Ovary (tissue), 9 donors: ENCODE data around the gene PDE4D. TPM values are rescaled to one million over a fixed set of nuclear protein-coding genes. Genes with fewer than 3 reads are reported as not detected.

Experiments
- DNase-seq, 5 donors: peaks; one replicate each; pipeline ENCODE4 v3.0.0-alpha.2; 2019 to 2020
- H3K27ac ChIP-seq, 2 donors: fragments of 200-600 bp; one replicate each; pipeline versions ENCODE4 v1.5.1 to v1.8.0; 2019 to 2022
- H3K27me3 ChIP-seq: fragments of 200-600 bp; one replicate; pipeline ENCODE4 v1.8.0; 2022
- H3K36me3 ChIP-seq: fragments of 200-600 bp; sonication (generic); one replicate; pipeline ENCODE4 v1.5.1; 2019
- H3K4me1 ChIP-seq: one replicate; pipeline ENCODE4 v1.8.1; 2013; ENCODE audit warnings: mild to moderate bottlenecking, moderate library complexity; ENCODE audit not compliant: insufficient read depth
- H3K4me3 ChIP-seq: fragments of 200-600 bp; sonication (generic); one replicate; pipeline ENCODE4 v1.5.1; 2017
- H3K9me3 ChIP-seq, 2 donors: fragments of 200-600 bp in 1 of 2; sonication (generic) in 1 of 2; one replicate each; pipeline versions ENCODE4 v1.5.1 to v1.8.1; 2013 to 2019; ENCODE audit warnings: mild to moderate bottlenecking in 1 of 2, moderate library complexity in 1 of 2
- EP300 ChIP-seq: sonication (generic); formaldehyde crosslinking; IDR thresholded peaks from one replicate; pipeline ENCODE4 v1.6.1; 2017; ENCODE audit warnings: antibody characterized with exemption
- POLR2A ChIP-seq: fragments of 450-650 bp; IDR thresholded peaks from one replicate; pipeline ENCODE4 v1.6.1; 2017; ENCODE audit warnings: antibody characterized with exemption, mild to moderate bottlenecking, moderate library complexity
- WGBS, 3 donors: extraction: QIAGEN DNeasy Blood & Tissue Kit in 1 of 3; methylation state at CpG; one replicate each; pipeline versions ENCODE4 v1.1.5 to v1.1.7; 2013 to 2017; 5-methylcytosine and 5-hydroxymethylcytosine counted together
- intact Hi-C, 4 donors: fragments of 100-400 bp; cut with DNase I; formaldehyde crosslinking; loops; one replicate each; pipeline versions ENCODE4 v1.11.0 to v1.15.1; 2022 to 2023
- polyA plus RNA-seq, 2 donors: library from polyadenylated mRNA; stranded (reverse); fragments of 200-250 nt in 1 of 2; fragments of 350-450 nt in 1 of 2; fragmentation: Illumina TruSeq in 1 of 2; extraction: RNeasy Lipid Tissue Mini Kit (QIAGEN cat#74804) in 1 of 2; gene quantifications; one replicate each; pipeline ENCODE4 v1.2.3, GENCODE V29; 2013 to 2014
- total RNA-seq, 7 donors: library from RNA; depleted of rRNA in 2 of 7; stranded (reverse); fragments of >200 nt in 2 of 7; fragmentation: NEBNext Ultra II Directional in 3 of 7; extraction: Animal tissue kit (Norgen Biotek cat#: 25700) in 3 of 7; gene quantifications; one replicate each; pipeline versions ENCODE4 v1.1.0 to v1.2.4, GENCODE V29; 2016 to 2023
- TF ChIP-seq, protein P1 (sequence below), 3 donors: fragments of 450-650 bp in 2 of 3; fragments of 200-600 bp in 1 of 3; IDR thresholded peaks; one replicate each; pipeline versions ENCODE4 v1.5.1 to v1.8.0; 2016 to 2022; ENCODE audit warnings: antibody characterized with exemption in 3 of 3, mild to moderate bottlenecking in 1 of 3
- donor health status: DM: no; HTN: no; CAD: no; lungs with moderate emphysema.
- donor health status: DM: no; HTN: no; CAD: no.
- donor health status: Bipolar disorder and iron deficiency.
- donor health status: DM: yes; HTN: yes; CAD: no.
- donor health status: DM: no; HTN: no; CAD: no.
- donor health status: DM: yes; HTN: yes; CAD: no.

The PDE4D gene
- total and polyA plus RNA-seq, 9 donors = 1.3 to 67.6 (median 8.4) TPM

DNA sequence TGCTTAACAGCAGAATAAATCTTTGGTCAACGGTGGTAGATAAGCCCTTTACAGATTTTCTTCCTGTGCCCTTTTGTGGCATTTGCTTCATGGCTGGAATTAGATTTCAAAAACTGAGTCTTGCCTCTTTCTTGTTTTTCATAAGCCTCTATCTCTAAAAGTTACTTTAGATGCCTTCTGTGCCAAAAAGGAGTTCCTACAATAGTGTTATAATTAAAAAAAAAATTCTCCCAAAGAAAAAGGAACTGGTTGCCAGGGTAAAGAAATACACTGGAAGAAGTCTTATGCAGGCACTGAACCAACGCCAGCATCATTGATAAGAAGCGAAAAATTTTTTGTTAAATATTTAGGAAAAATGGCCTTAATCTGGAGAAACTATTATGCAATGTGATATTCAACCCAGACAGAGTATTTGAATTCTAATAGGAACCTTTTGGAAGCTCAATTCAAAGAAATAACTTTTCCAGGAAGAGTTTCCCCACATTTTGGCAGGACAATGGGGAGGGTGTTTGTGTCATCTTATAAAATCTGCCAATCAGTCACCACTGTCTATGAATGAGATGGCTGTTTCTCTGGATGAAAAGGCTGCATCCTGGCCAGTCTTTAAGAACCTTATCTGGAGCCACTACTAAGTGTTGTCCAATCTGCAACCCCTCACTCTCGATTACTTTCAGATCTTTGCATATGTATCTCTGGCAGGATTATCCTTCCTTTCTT lies 608.1 kb downstream of the PDE4D start:
- TF ChIP-seq POLR2A (no peak), EP300 (no peak)
- TF ChIP-seq, protein P1, sequence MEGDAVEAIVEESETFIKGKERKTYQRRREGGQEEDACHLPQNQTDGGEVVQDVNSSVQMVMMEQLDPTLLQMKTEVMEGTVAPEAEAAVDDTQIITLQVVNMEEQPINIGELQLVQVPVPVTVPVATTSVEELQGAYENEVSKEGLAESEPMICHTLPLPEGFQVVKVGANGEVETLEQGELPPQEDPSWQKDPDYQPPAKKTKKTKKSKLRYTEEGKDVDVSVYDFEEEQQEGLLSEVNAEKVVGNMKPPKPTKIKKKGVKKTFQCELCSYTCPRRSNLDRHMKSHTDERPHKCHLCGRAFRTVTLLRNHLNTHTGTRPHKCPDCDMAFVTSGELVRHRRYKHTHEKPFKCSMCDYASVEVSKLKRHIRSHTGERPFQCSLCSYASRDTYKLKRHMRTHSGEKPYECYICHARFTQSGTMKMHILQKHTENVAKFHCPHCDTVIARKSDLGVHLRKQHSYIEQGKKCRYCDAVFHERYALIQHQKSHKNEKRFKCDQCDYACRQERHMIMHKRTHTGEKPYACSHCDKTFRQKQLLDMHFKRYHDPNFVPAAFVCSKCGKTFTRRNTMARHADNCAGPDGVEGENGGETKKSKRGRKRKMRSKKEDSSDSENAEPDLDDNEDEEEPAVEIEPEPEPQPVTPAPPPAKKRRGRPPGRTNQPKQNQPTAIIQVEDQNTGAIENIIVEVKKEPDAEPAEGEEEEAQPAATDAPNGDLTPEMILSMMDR (IDR thresholded peaks at IDR 0.05) = no peak
- intact Hi-C loops = no loop called here
- 38 to 50% (median 41%) methylated on average over 4 of the region's 4 CpGs for WGBS, 3 donors
- no peak overlapping the region for H3K27ac ChIP-seq
- no peaks in the 10 kb centered on the region for H3K4me1 ChIP-seq
- H3K4me3 ChIP-seq = no peak overlapping the region
- no peaks in the 10 kb centered on the region for H3K27me3 ChIP-seq
- H3K36me3 ChIP-seq = no peaks in the 10 kb centered on the region
- H3K9me3 ChIP-seq = no peaks in the 10 kb centered on the region
- no peak for DNase-seq

DNA sequence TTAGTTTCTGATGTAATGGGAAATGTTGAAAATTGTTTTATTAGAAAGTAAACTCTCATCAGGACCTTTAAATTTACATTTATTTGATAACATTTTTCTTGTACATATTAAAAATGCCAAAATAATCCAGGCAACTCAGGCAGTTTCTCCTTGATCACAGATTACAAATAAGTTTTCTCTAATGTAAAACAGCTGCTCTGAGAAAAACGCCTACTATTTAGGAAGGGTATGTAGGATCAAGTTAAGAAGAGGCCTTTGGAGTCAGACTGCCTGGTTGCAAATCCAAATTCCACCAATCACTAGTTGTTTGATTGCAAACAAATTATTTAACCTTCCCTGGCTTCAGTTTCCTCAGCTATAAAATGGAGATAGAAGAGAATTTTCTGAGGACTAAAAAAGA lies 610.8 kb downstream of the PDE4D start:
- H3K4me3 ChIP-seq = no peak overlapping the region
- no peak for DNase-seq
- no peaks in the 10 kb centered on the region for H3K4me1 ChIP-seq
- H3K27me3 ChIP-seq = no peaks in the 10 kb centered on the region
- H3K9me3 ChIP-seq = no peaks in the 10 kb centered on the region
- no peak for TF ChIP-seq POLR2A
- no peak for TF ChIP-seq EP300
- TF ChIP-seq, protein P1 (IDR thresholded peaks at IDR 0.05) = no peak
- 43% methylated on average over 1 of the region's 1 CpG for WGBS, 3 donors
- intact Hi-C loops = no loop called here
- H3K36me3 ChIP-seq = no peaks in the 10 kb centered on the region
- H3K27ac ChIP-seq = no peak overlapping the region

DNA sequence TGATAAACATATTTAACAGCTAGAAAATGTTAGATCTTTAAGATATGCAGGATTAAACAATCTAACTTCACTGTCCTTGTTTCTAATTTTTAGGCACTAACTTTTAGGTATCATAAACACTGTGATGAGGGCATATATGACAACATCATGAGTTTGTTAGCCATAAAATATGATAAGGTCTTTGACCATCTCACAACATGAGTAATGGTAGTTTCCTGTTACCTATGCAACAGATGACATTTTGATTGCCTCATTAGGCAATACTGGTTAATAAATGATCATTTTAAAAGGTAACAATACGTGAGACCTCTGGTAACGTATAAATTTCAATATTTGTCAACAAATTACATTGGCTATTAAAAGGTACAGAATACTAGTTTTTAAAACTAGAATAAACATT lies 613.5 kb downstream of the PDE4D start:
- 95 to 98% (median 97%) methylated on average over 2 of the region's 2 CpGs for WGBS, 3 donors
- Histone ChIP-seq H3K4me3 (no peak overlapping the region), H3K27me3 (no peaks in the 10 kb centered on the region), H3K9me3 (no peaks in the 10 kb centered on the region), H3K27ac (no peak overlapping the region), H3K36me3 (no peaks in the 10 kb centered on the region), H3K4me1 (no peaks in the 10 kb centered on the region)
- intact Hi-C loops = no loop called here
- DNase-seq = no peak
- TF ChIP-seq EP300 (no peak), POLR2A (no peak)
- TF ChIP-seq, protein P1 (IDR thresholded peaks at IDR 0.05) = no peak

DNA sequence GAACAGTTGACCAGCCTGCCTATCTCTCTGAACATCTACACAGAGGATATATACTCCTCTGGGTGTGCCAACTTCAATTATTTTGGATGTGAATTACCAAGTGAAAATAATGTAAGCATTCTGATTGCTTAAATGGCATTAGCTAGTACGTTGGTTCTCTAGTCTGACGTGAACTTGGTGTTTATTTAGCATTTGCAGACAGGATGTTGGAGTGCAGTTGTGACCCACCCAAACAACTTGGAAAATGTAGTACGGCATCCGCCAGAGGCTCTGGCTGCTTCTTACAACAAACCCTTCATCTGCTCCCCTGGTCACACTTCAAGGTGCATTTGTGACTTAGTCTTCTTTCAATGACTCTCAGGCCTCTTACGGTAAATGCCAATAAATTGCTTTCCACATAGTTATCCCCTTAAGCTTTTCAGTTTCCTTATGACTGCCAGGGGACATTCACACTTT lies 616.6 kb downstream of the PDE4D start:
- Histone ChIP-seq H3K27ac (no peak overlapping the region), H3K4me3 (no peak overlapping the region), H3K9me3 (no peaks in the 10 kb centered on the region), H3K27me3 (no peaks in the 10 kb centered on the region), H3K4me1 (no peaks in the 10 kb centered on the region), H3K36me3 (no peaks in the 10 kb centered on the region)
- intact Hi-C loops = no loop called here
- WGBS, 3 donors = 78 to 90% (median 88%) methylated on average over 5 of the region's 5 CpGs
- TF ChIP-seq POLR2A (no peak), EP300 (no peak)
- TF ChIP-seq, protein P1 (IDR thresholded peaks at IDR 0.05) = no peak
- no peak for DNase-seq
